ENCODE measurements around the gene HSP90AA1. TPM values are rescaled to one million over a fixed set of nuclear protein-coding genes. Genes with fewer than 3 reads are reported as not detected.

Gene HSP90AA1
- total and polyA plus RNA-seq, 2 experiments from 2014 or later, result 142 to 1,021 TPM

GRCh38 chr14:102047808-102048540 lies 38.9 kb downstream of the HSP90AA1 start:
- Histone ChIP-seq H3K9me3 (ENCODE audit: low read depth) (no peaks in the 10 kb centered on the region), H3K36me3 (peaks cover 51% of the 10 kb centered on the region), H3K4me1 (ENCODE audit: low read depth) (no peaks in the 10 kb centered on the region), H3K27ac (no peak overlapping the region), H3K27me3 (no peaks in the 10 kb centered on the region), H3K4me3 (no peak overlapping the region)
- DNase-seq (ENCODE audit: low read depth in 1 of 2, low spot score in 1 of 2), result no peak
- no peak for TF ChIP-seq CTCF (IDR thresholded peaks at IDR 0.05; ENCODE audit: low read depth, low read length)

GRCh38 chr14:102046337-102047278 lies 40.2 kb downstream of the HSP90AA1 start:
- no peaks in the 10 kb centered on the region for H3K27me3 ChIP-seq
- TF ChIP-seq CTCF (IDR thresholded peaks at IDR 0.05; ENCODE audit: low read depth, low read length), result peak; percentile 24
- H3K36me3 ChIP-seq, result peaks cover 64% of the 10 kb centered on the region
- H3K9me3 ChIP-seq (ENCODE audit: low read depth), result no peaks in the 10 kb centered on the region
- H3K27ac ChIP-seq, result peak overlapping the region; percentile 52
- H3K4me3 ChIP-seq, result no peak overlapping the region
- peak; percentile 66 to 94 for DNase-seq (ENCODE audit: low read depth in 1 of 2, low spot score in 1 of 2)
- H3K4me1 ChIP-seq (ENCODE audit: low read depth), result no peaks in the 10 kb centered on the region

- TF ChIP-seq CTCF (IDR thresholded peaks at IDR 0.05; ENCODE audit: low read depth, low read length), result no peak
- Histone ChIP-seq H3K9me3 (ENCODE audit: low read depth) (no peaks in the 10 kb centered on the region), H3K36me3 (peaks cover 68% of the 10 kb centered on the region), H3K4me3 (no peak overlapping the region), H3K27me3 (no peaks in the 10 kb centered on the region), H3K4me1 (ENCODE audit: low read depth) (no peaks in the 10 kb centered on the region), H3K27ac (no peak overlapping the region)
- no peak for DNase-seq (ENCODE audit: low read depth in 1 of 2, low spot score in 1 of 2)
Observed at GRCh38 chr14:102044566-102044965, 42.3 kb downstream of the HSP90AA1 start.

GRCh38 chr14:102043251-102044025 lies 43.4 kb downstream of the HSP90AA1 start:
- no peak for TF ChIP-seq CTCF (IDR thresholded peaks at IDR 0.05; ENCODE audit: low read depth, low read length)

GRCh38 chr14:102042699-102043098 lies 44.1 kb downstream of the HSP90AA1 start:
- TF ChIP-seq CTCF (IDR thresholded peaks at IDR 0.05; ENCODE audit: low read depth, low read length), result no peak
- Histone ChIP-seq H3K9me3 (ENCODE audit: low read depth) (no peaks in the 10 kb centered on the region), H3K27ac (no peak overlapping the region), H3K4me3 (no peak overlapping the region), H3K36me3 (peaks cover 68% of the 10 kb centered on the region), H3K27me3 (no peaks in the 10 kb centered on the region), H3K4me1 (ENCODE audit: low read depth) (no peaks in the 10 kb centered on the region)
- DNase-seq (ENCODE audit: low read depth in 1 of 2, low spot score in 1 of 2), result no peak

More at GRCh38 chr14:102043251-102044025, 43.4 kb downstream of the HSP90AA1 start:
- no peaks in the 10 kb centered on the region for H3K9me3 ChIP-seq (ENCODE audit: low read depth)
- no peak overlapping the region for H3K4me3 ChIP-seq
- DNase-seq (ENCODE audit: low read depth in 1 of 2, low spot score in 1 of 2), result no peak
- H3K27me3 ChIP-seq, result no peaks in the 10 kb centered on the region
- H3K4me1 ChIP-seq (ENCODE audit: low read depth), result no peaks in the 10 kb centered on the region
- no peak overlapping the region for H3K27ac ChIP-seq
- peaks cover 68% of the 10 kb centered on the region for H3K36me3 ChIP-seq

All from cardiac muscle cell (in vitro differentiated cells and primary cell).